Measurements from ENCODE around the gene HYDIN. TPM values are rescaled to one million over a fixed set of nuclear protein-coding genes. Genes with fewer than 3 reads are reported as not detected.

The HYDIN gene
- total and polyA plus RNA-seq, 9 of the 15 experiments (the other 6 are each of a cell fraction or from before 2014, with no cell fraction given), result 0.08 to 0.43 (median 0.14) TPM; not detected in 1

DNA sequence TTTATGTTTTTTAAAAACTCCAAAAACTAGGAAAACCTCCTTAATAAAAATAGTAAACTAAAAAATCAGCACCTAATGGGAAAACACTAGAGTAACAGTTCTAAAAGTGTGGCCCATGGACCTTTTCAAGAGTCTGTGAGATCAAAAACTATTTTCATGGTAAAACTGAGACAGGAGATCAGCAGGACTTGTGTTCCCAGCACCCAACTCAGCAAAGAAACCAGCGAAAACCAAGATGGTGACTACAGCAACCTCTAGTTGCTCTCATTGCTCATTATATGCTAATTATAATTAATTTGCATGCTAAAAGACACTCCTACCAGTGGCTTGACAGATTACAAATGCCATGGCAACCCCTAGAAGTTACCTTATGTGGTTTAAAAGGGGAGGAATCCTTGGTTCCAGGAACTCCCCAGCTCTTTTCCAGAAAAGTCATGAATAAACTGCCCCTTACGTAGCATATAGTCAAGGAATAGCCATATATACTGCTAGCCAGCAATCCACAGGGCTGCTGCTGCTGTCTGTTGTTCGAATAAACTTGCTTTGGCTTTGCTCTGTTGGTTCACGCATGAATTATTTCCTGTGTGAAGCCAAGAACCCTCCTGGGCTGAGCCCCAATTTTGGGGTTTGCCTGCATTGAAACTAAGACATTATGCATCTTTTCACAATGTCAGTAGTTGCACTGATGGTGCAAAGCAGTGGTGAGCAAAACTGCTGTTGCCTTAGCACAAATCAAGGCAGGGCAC, 46.2 kb upstream of the HYDIN start (continued):
- TF ChIP-seq, protein P1, sequence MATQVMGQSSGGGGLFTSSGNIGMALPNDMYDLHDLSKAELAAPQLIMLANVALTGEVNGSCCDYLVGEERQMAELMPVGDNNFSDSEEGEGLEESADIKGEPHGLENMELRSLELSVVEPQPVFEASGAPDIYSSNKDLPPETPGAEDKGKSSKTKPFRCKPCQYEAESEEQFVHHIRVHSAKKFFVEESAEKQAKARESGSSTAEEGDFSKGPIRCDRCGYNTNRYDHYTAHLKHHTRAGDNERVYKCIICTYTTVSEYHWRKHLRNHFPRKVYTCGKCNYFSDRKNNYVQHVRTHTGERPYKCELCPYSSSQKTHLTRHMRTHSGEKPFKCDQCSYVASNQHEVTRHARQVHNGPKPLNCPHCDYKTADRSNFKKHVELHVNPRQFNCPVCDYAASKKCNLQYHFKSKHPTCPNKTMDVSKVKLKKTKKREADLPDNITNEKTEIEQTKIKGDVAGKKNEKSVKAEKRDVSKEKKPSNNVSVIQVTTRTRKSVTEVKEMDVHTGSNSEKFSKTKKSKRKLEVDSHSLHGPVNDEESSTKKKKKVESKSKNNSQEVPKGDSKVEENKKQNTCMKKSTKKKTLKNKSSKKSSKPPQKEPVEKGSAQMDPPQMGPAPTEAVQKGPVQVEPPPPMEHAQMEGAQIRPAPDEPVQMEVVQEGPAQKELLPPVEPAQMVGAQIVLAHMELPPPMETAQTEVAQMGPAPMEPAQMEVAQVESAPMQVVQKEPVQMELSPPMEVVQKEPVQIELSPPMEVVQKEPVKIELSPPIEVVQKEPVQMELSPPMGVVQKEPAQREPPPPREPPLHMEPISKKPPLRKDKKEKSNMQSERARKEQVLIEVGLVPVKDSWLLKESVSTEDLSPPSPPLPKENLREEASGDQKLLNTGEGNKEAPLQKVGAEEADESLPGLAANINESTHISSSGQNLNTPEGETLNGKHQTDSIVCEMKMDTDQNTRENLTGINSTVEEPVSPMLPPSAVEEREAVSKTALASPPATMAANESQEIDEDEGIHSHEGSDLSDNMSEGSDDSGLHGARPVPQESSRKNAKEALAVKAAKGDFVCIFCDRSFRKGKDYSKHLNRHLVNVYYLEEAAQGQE (IDR thresholded peaks at IDR 0.05; ENCODE audit: borderline replicate concordance), result no peak
- TF ChIP-seq, protein P1 (CRISPR knock-in tag; IDR thresholded peaks at IDR 0.05; ENCODE audit: low read depth), result no peak
- TF ChIP-seq IFI16 (CRISPR knock-in tag; IDR thresholded peaks at IDR 0.05) (no peak), SRF (CRISPR knock-in tag; IDR thresholded peaks at IDR 0.05) (peak in 1 of 2 experiments; percentile 91; a peak in 2 of 4 replicates), CSDE1 (IDR thresholded peaks at IDR 0.05) (no peak), GABPA (tag; conservative IDR thresholded peaks at IDR 0.05; ENCODE audit: low read depth) (0 out of 2 replicates have a peak, but pooled peaks have one; percentile 18), ZNF79 (CRISPR knock-in tag; IDR thresholded peaks at IDR 0.05; ENCODE audit: low read depth) (no peak), JUN (IDR thresholded peaks at IDR 0.05; ENCODE audit: borderline replicate concordance, low read depth, low read length) (no peak), JUN (CRISPR knock-in tag; IDR thresholded peaks at IDR 0.05; ENCODE audit: borderline replicate concordance) (no peak), E2F3 (CRISPR knock-in tag; IDR thresholded peaks at IDR 0.05) (no peak), TBP (optimal IDR thresholded peaks at IDR 0.05; ENCODE audit: low read depth, low read length) (peak; percentile 42), LEF1 (IDR thresholded peaks at IDR 0.05) (no peak), ARHGAP35 (IDR thresholded peaks at IDR 0.05; ENCODE audit: partially characterized antibody) (no peak)
- TF ChIP-seq, protein P2, sequence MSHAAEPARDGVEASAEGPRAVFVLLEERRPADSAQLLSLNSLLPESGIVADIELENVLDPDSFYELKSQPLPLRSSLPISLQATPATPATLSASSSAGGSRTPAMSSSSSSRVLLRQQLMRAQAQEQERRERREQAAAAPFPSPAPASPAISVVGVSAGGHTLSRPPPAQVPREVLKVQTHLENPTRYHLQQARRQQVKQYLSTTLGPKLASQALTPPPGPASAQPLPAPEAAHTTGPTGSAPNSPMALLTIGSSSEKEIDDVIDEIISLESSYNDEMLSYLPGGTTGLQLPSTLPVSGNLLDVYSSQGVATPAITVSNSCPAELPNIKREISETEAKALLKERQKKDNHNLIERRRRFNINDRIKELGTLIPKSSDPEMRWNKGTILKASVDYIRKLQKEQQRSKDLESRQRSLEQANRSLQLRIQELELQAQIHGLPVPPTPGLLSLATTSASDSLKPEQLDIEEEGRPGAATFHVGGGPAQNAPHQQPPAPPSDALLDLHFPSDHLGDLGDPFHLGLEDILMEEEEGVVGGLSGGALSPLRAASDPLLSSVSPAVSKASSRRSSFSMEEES (CRISPR knock-in tag; IDR thresholded peaks at IDR 0.05), result no peak
- TF ChIP-seq, protein P3, sequence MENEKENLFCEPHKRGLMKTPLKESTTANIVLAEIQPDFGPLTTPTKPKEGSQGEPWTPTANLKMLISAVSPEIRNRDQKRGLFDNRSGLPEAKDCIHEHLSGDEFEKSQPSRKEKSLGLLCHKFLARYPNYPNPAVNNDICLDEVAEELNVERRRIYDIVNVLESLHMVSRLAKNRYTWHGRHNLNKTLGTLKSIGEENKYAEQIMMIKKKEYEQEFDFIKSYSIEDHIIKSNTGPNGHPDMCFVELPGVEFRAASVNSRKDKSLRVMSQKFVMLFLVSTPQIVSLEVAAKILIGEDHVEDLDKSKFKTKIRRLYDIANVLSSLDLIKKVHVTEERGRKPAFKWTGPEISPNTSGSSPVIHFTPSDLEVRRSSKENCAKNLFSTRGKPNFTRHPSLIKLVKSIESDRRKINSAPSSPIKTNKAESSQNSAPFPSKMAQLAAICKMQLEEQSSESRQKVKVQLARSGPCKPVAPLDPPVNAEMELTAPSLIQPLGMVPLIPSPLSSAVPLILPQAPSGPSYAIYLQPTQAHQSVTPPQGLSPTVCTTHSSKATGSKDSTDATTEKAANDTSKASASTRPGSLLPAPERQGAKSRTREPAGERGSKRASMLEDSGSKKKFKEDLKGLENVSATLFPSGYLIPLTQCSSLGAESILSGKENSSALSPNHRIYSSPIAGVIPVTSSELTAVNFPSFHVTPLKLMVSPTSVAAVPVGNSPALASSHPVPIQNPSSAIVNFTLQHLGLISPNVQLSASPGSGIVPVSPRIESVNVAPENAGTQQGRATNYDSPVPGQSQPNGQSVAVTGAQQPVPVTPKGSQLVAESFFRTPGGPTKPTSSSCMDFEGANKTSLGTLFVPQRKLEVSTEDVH (IDR thresholded peaks at IDR 0.05; ENCODE audit: low read depth, partially characterized antibody), result no peak
